ENCODE measurements around the gene EPM2A.

DNA sequence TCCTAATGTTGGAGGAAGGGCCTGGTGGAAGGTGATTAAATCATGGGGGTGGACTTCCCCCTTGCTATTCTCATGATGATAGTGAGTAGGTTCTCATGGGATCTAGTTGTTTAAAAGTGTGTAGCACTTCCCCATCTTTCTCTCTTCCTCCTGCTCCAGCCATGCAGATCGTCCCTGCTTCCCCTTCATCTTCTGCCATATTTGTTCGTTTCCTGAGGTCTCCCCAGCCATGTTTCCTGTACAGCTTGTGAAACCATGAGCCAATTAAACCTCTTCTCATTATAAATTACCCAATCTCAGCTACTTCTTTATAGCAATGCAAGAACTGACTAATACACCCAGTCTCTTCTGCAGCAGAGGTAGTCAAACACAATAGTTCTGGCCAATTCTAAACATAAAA is 5.4 kb downstream of the EPM2A start:
- TF ChIP-seq, protein P1, sequence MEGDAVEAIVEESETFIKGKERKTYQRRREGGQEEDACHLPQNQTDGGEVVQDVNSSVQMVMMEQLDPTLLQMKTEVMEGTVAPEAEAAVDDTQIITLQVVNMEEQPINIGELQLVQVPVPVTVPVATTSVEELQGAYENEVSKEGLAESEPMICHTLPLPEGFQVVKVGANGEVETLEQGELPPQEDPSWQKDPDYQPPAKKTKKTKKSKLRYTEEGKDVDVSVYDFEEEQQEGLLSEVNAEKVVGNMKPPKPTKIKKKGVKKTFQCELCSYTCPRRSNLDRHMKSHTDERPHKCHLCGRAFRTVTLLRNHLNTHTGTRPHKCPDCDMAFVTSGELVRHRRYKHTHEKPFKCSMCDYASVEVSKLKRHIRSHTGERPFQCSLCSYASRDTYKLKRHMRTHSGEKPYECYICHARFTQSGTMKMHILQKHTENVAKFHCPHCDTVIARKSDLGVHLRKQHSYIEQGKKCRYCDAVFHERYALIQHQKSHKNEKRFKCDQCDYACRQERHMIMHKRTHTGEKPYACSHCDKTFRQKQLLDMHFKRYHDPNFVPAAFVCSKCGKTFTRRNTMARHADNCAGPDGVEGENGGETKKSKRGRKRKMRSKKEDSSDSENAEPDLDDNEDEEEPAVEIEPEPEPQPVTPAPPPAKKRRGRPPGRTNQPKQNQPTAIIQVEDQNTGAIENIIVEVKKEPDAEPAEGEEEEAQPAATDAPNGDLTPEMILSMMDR (IDR thresholded peaks at IDR 0.05) = no peak
- no peak for TF ChIP-seq POLR2A (IDR thresholded peaks at IDR 0.05)
